ENCODE measurements around the gene LIPM. TPM values are rescaled to one million over a fixed set of nuclear protein-coding genes. Genes with fewer than 3 reads are reported as not detected.

LIPM gene
- 10 to 100 TPM; 16.7 to 34.9 (median 29.4) TPM for total RNA-seq

- TF ChIP-seq POLR2AphosphoS5 (IDR thresholded peaks at IDR 0.05) (no peak), CTCF (IDR thresholded peaks at IDR 0.05) (no peak), POLR2A (IDR thresholded peaks at IDR 0.05) (no peak), EP300 (IDR thresholded peaks at IDR 0.05) (no peak)
- no peaks in the 10 kb centered on the region for H3K9me3 ChIP-seq
- H3K36me3 ChIP-seq: no peaks in the 10 kb centered on the region
- H3K4me1 ChIP-seq: peaks cover 12% of the 10 kb centered on the region
- no peak for DNase-seq (ENCODE audit: low spot score in 2 of 2)
- no peaks in the 10 kb centered on the region for H3K27me3 ChIP-seq
- peak within 1 kb of the TSS; percentile 8 for H3K4me3 ChIP-seq
- 74% methylated on average over 2 of the region's 2 CpGs for WGBS
- peak within 1 kb of the TSS; percentile 40 for H3K27ac ChIP-seq
Observed at GRCh38 chr10:88802523-88803285, at the start of gene LIPM. Gene LIPM (plus strand): TSS chr10:88802730. CDS start chr10:88802897, 167 bp downstream.

- Histone ChIP-seq H3K27ac (no peak overlapping the region), H3K4me1 (peaks cover 8% of the 10 kb centered on the region), H3K4me3 (no peak overlapping the region), H3K36me3 (no peaks in the 10 kb centered on the region), H3K9me3 (peaks cover 1% of the 10 kb centered on the region), H3K27me3 (no peaks in the 10 kb centered on the region)
- DNase-seq (ENCODE audit: low spot score in 2 of 2): no peak
- TF ChIP-seq POLR2AphosphoS5 (IDR thresholded peaks at IDR 0.05): no peak
- TF ChIP-seq CTCF (IDR thresholded peaks at IDR 0.05): no peak
Observed at GRCh38 chr10:88754287-88754686, 48.2 kb upstream of the LIPM start.

- Histone ChIP-seq H3K36me3 (no peaks in the 10 kb centered on the region), H3K4me1 (peaks cover 8% of the 10 kb centered on the region), H3K27ac (no peak overlapping the region), H3K4me3 (no peak overlapping the region), H3K9me3 (no peaks in the 10 kb centered on the region), H3K27me3 (no peaks in the 10 kb centered on the region)
- TF ChIP-seq POLR2AphosphoS5 (IDR thresholded peaks at IDR 0.05): no peak
- DNase-seq (ENCODE audit: low spot score in 2 of 2): no peak
- 65% methylated on average over 3 of the region's 3 CpGs for WGBS
Observed at GRCh38 chr10:88755753-88756152, 46.8 kb upstream of the LIPM start.

- TF ChIP-seq EP300 (IDR thresholded peaks at IDR 0.05): no peak
- TF ChIP-seq POLR2A (IDR thresholded peaks at IDR 0.05): no peak
- no peak for TF ChIP-seq CTCF (IDR thresholded peaks at IDR 0.05)
- Histone ChIP-seq H3K27ac (no peak overlapping the region), H3K4me3 (no peak overlapping the region), H3K36me3 (no peaks in the 10 kb centered on the region), H3K27me3 (no peaks in the 10 kb centered on the region), H3K4me1 (peaks cover 8% of the 10 kb centered on the region), H3K9me3 (no peaks in the 10 kb centered on the region)
- no peak for DNase-seq (ENCODE audit: low spot score in 2 of 2)
- WGBS: 0% methylated on average over 1 of the region's 1 CpG
Observed at GRCh38 chr10:88756660-88757059, 45.9 kb upstream of the LIPM start.

GRCh38 chr10:88759366-88760101, 43.0 kb upstream of the LIPM start, which contains the start of gene LIPN:
Gene LIPN (plus strand): TSS chr10:88760020. CDS start chr10:88761406, 1,386 bp downstream.
- H3K27ac ChIP-seq: peak within 1 kb of the TSS; percentile 39
- no peaks in the 10 kb centered on the region for H3K27me3 ChIP-seq
- no peaks in the 10 kb centered on the region for H3K9me3 ChIP-seq
- peaks cover 2% of the 10 kb centered on the region for H3K4me1 ChIP-seq
- WGBS: 73% methylated on average over 7 of the region's 7 CpGs
- TF ChIP-seq POLR2AphosphoS5 (IDR thresholded peaks at IDR 0.05) (no peak), CTCF (IDR thresholded peaks at IDR 0.05) (no peak), EP300 (IDR thresholded peaks at IDR 0.05) (no peak), POLR2A (IDR thresholded peaks at IDR 0.05) (no peak)
- no peak for DNase-seq (ENCODE audit: low spot score in 2 of 2)
- no peak within 1 kb of the TSS for H3K4me3 ChIP-seq
- no peaks in the 10 kb centered on the region for H3K36me3 ChIP-seq

Measured in suprapubic skin (tissue), 4 donors.